ENCODE data around the gene FHIT.

The FHIT gene

GRCh38 chr3:59879031-59879581, 1372.1 kb downstream of the FHIT start:
- no peak overlapping the region for H3K27ac ChIP-seq
- H3K4me3 ChIP-seq, result no peak overlapping the region

- no peak overlapping the region for H3K4me3 ChIP-seq
- H3K27ac ChIP-seq, result no peak overlapping the region
Observed at GRCh38 chr3:59878038-59878427, 1373.2 kb downstream of the FHIT start.

- no peak overlapping the region for H3K27ac ChIP-seq
Observed at GRCh38 chr3:59877263-59878037, 1373.8 kb downstream of the FHIT start.

GRCh38 chr3:59876533-59877062, 1374.7 kb downstream of the FHIT start:
- H3K4me3 ChIP-seq, result no peak overlapping the region
- H3K27ac ChIP-seq, result no peak overlapping the region

More at GRCh38 chr3:59877263-59878037, 1373.8 kb downstream of the FHIT start:
- H3K4me3 ChIP-seq, result no peak overlapping the region

GRCh38 chr3:59873576-59874230, 1377.5 kb downstream of the FHIT start:
- Histone ChIP-seq H3K4me3 (no peak overlapping the region), H3K27ac (peak overlapping the region in 2 of 21 experiments; percentile 8 to 17)

- H3K27ac ChIP-seq, result no peak overlapping the region
- no peak overlapping the region for H3K4me3 ChIP-seq
Observed at GRCh38 chr3:59872128-59872527, 1379.1 kb downstream of the FHIT start.

GRCh38 chr3:59867185-59868002, 1383.9 kb downstream of the FHIT start:
- Histone ChIP-seq H3K4me3 (no peak overlapping the region), H3K27ac (no peak overlapping the region)

GRCh38 chr3:59866076-59866475, 1385.2 kb downstream of the FHIT start:
- no peak overlapping the region for H3K4me3 ChIP-seq
- H3K27ac ChIP-seq, result no peak overlapping the region

- no peak overlapping the region for H3K27ac ChIP-seq
Observed at GRCh38 chr3:59865351-59865750, 1385.9 kb downstream of the FHIT start.

GRCh38 chr3:59862686-59863085, 1388.6 kb downstream of the FHIT start:
- H3K4me3 ChIP-seq, result no peak overlapping the region

More at GRCh38 chr3:59865351-59865750, 1385.9 kb downstream of the FHIT start:
- H3K4me3 ChIP-seq, result no peak overlapping the region

GRCh38 chr3:59857589-59858346, 1393.5 kb downstream of the FHIT start:
- no peak overlapping the region for H3K4me3 ChIP-seq

More at GRCh38 chr3:59862686-59863085, 1388.6 kb downstream of the FHIT start:
- H3K27ac ChIP-seq, result no peak overlapping the region

GRCh38 chr3:59856934-59857460, 1394.3 kb downstream of the FHIT start:
- H3K27ac ChIP-seq, result no peak overlapping the region
- H3K4me3 ChIP-seq, result no peak overlapping the region

More at GRCh38 chr3:59857589-59858346, 1393.5 kb downstream of the FHIT start:
- H3K27ac ChIP-seq, result no peak overlapping the region

GRCh38 chr3:59854061-59854709, 1397.1 kb downstream of the FHIT start:
- no peak overlapping the region for H3K27ac ChIP-seq
- H3K4me3 ChIP-seq, result no peak overlapping the region

GRCh38 chr3:59850417-59850816, 1400.8 kb downstream of the FHIT start:
- no peak overlapping the region for H3K4me3 ChIP-seq
- no peak overlapping the region for H3K27ac ChIP-seq

GRCh38 chr3:59845386-59845785, 1405.9 kb downstream of the FHIT start:
- Histone ChIP-seq H3K27ac (no peak overlapping the region), H3K4me3 (no peak overlapping the region)

- H3K27ac ChIP-seq, result no peak overlapping the region
- H3K4me3 ChIP-seq, result no peak overlapping the region
Observed at GRCh38 chr3:59843821-59844220, 1407.4 kb downstream of the FHIT start.

- Histone ChIP-seq H3K27ac (peak overlapping the region in 1 of 21 experiments; percentile 58), H3K4me3 (no peak overlapping the region)
Observed at GRCh38 chr3:59839810-59840515, 1411.3 kb downstream of the FHIT start.

- peak overlapping the region in 1 of 21 experiments; percentile 58 for H3K27ac ChIP-seq
- H3K4me3 ChIP-seq, result no peak overlapping the region
Observed at GRCh38 chr3:59839283-59839682, 1412.0 kb downstream of the FHIT start.
